RWPE2 (cell line): ENCODE results near the gene NSG1.

ENCODE experiments used
- ATAC-seq: fragments of 200-7000 bp; cut with Tn5 transposase; 3 replicates; pipeline ENCODE4 v1.9.1; 2021; ENCODE audit warnings: low read depth
- DNase-seq: peaks from one replicate; pipeline ENCODE4 v3.0.0-alpha.2; 2020; ENCODE audit warnings: low spot score
- H3K27ac ChIP-seq: fragments of 450-650 bp; 2 replicates; pipeline ENCODE4 v1.5.1; 2017; ENCODE audit warnings: mild to moderate bottlenecking; ENCODE audit not compliant: poor library complexity, severe bottlenecking
- H3K27me3 ChIP-seq: fragments of 250-450 bp; sonication (Bioruptor Pico); 2 replicates; pipeline ENCODE4 v1.5.1; 2021; ENCODE audit warnings: mild to moderate bottlenecking, moderate library complexity; ENCODE audit not compliant: insufficient read depth, poor library complexity, severe bottlenecking
- H3K36me3 ChIP-seq: fragments of 250-450 bp; sonication (Bioruptor Pico); 2 replicates; pipeline ENCODE4 v1.5.1; 2020; ENCODE audit warnings: low read depth, mild to moderate bottlenecking, moderate library complexity
- H3K4me1 ChIP-seq: fragments of 250-450 bp; sonication (Bioruptor Pico); 2 replicates; pipeline ENCODE4 v1.5.1; 2021; ENCODE audit warnings: mild to moderate bottlenecking, moderate library complexity; ENCODE audit not compliant: insufficient read depth, poor library complexity, severe bottlenecking
- H3K4me3 ChIP-seq: fragments of 250-450 bp; sonication (Bioruptor Pico); 2 replicates; pipeline ENCODE4 v1.5.1; 2021; ENCODE audit warnings: mild to moderate bottlenecking, moderate library complexity; ENCODE audit not compliant: severe bottlenecking
- H3K9me3 ChIP-seq: fragments of 250-450 bp; sonication (Bioruptor Pico); 2 replicates; pipeline ENCODE4 v1.5.1; 2021; ENCODE audit warnings: mild to moderate bottlenecking, moderate library complexity; ENCODE audit not compliant: severe bottlenecking
- CTCF ChIP-seq: fragments of 450-650 bp; IDR thresholded peaks from one replicate; pipeline ENCODE4 v1.5.1; 2017; ENCODE audit warnings: mild to moderate bottlenecking, moderate library complexity; ENCODE audit not compliant: poor library complexity, severe bottlenecking

The NSG1 gene

DNA sequence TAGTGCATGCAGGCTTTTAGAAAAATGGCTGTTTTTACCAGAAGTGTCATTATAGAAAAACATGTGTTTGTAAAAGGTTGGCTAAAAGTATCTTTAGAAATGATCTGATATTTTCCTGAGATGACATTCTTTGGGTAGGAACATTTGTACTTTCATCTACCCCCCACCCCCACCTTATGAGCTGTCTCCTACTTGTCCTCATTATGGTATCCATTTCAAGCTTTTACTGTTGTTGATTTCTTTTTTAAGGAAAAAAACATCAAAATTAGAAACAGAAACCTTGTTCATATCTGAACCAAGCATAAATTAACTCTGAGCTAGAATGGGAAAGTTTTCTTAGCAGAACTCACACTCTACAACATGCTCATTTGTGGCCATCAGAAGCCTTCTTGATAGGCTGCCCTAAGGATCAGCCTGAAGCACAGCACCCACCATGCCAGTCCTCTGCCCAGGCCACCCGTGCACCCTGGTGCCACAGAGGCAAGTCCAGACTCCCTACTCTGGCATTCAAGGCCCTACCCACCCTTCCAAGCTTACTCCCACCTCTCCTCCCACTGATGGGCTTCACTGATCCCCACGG, 49.4 kb downstream of the NSG1 start:
- TF ChIP-seq CTCF = no peak
- H3K4me3 ChIP-seq = no peak overlapping the region
- H3K36me3 ChIP-seq = no peaks in the 10 kb centered on the region; the same call in none of the 2 replicates
- DNase-seq = no peak
- no peak overlapping the region for H3K27ac ChIP-seq
- ATAC-seq = no peak
- H3K4me1 ChIP-seq = no peaks in the 10 kb centered on the region
- no peaks in the 10 kb centered on the region for H3K9me3 ChIP-seq
- H3K27me3 ChIP-seq = no peaks in the 10 kb centered on the region

- Histone ChIP-seq H3K27ac (no peak overlapping the region), H3K4me3 (no peak overlapping the region), H3K36me3 (no peaks in the 10 kb centered on the region; the same call in none of the 2 replicates), H3K4me1 (no peaks in the 10 kb centered on the region), H3K27me3 (no peaks in the 10 kb centered on the region), H3K9me3 (no peaks in the 10 kb centered on the region)
- DNase-seq (no peak), ATAC-seq (no peak)
- TF ChIP-seq CTCF = no peak
Observed at GRCh38 chr4:4437798-4438470, 51.0 kb downstream of the NSG1 start.

GRCh38 chr4:4438891-4439290, 52.0 kb downstream of the NSG1 start:
- Histone ChIP-seq H3K4me1 (peaks cover 6% of the 10 kb centered on the region), H3K9me3 (no peaks in the 10 kb centered on the region), H3K27ac (no peak overlapping the region), H3K4me3 (no peak overlapping the region), H3K27me3 (no peaks in the 10 kb centered on the region), H3K36me3 (peaks cover 6% of the 10 kb centered on the region)
- DNase-seq = no peak
- no peak for TF ChIP-seq CTCF
- no peak for ATAC-seq

- DNase-seq = no peak
- peaks cover 6% of the 10 kb centered on the region for H3K36me3 ChIP-seq
- H3K27ac ChIP-seq = no peak overlapping the region
- no peaks in the 10 kb centered on the region for H3K9me3 ChIP-seq
- H3K27me3 ChIP-seq = no peaks in the 10 kb centered on the region
- H3K4me1 ChIP-seq = peaks cover 8% of the 10 kb centered on the region
- no peak for ATAC-seq
- no peak overlapping the region for H3K4me3 ChIP-seq
- TF ChIP-seq CTCF = no peak
Observed at GRCh38 chr4:4439782-4440181, 52.9 kb downstream of the NSG1 start.
